ENCODE measurements around the gene SYVN1. TPM values are rescaled to one million over a fixed set of nuclear protein-coding genes. Genes with fewer than 3 reads are reported as not detected.

SYVN1 gene
- total RNA-seq, 1 experiment from 2014 or later = 45.9 TPM

GRCh38 chr11:65083834-65084597, 50.3 kb downstream of the SYVN1 start, which contains the start of the genes CDCA5 and ZFPL1:
TSS of gene CDCA5 (minus strand) at chr11:65084040. CDS start at chr11:65083978, 62 bp downstream.
TSS of gene ZFPL1 (plus strand) at chr11:65084222. CDS start at chr11:65084699, 477 bp downstream.
- Histone ChIP-seq H3K4me2 (ENCODE audit: low read length) (peak within 1 kb of the TSS; percentile 82), H3K36me3 (ENCODE audit: control insufficient read depth in 1 of 2, insufficient read depth in 2 of 2, low read length in 2 of 2) (peaks cover 8 to 41% of the 10 kb centered on the region in 2 experiments; a peak in 2 of 4 replicates), H3K27ac (ENCODE audit: low read depth, low read length) (peak within 1 kb of the TSS; percentile 82), H3K4me1 (ENCODE audit: control insufficient read depth in 1 of 2, insufficient read depth in 2 of 2, low read length in 2 of 2) (peaks cover 7 to 22% of the 10 kb centered on the region in 2 experiments; a peak in 3 of 4 replicates), H3K4me3 (replicated peaks in 1 of 2; ENCODE audit: low read depth in 1 of 2, low read length in 2 of 2) (peak within 1 kb of the TSS; percentile 86 to 98), H3K27me3 (ENCODE audit: insufficient read depth, low read length) (no peaks in the 10 kb centered on the region), H3K9me2 (ENCODE audit: insufficient read depth) (no peaks in the 10 kb centered on the region), H3K9me3 (ENCODE audit: control insufficient read depth in 1 of 2, insufficient read depth in 1 of 2, low read depth in 1 of 2, low read length in 2 of 2) (no peaks in the 10 kb centered on the region), H3K79me2 (ENCODE audit: insufficient read depth, low read length) (peaks cover 50% of the 10 kb centered on the region), H2AFZ (ENCODE audit: low read depth, low read length, poor library complexity, severe bottlenecking) (no peak within 1 kb of the TSS), H3K9ac (ENCODE audit: low read length) (peak within 1 kb of the TSS; percentile 98), H4K20me1 (ENCODE audit: insufficient read depth) (no peaks in the 10 kb centered on the region)
- POLR2A ChIA-PET = no interaction called here
- CTCF ChIA-PET = no interaction called here
- no TSS peak for BruUV-seq (replicated peaks)
- intact Hi-C loops (cut with micrococcal nuclease) = loop anchor here (1.0 to 5.0 kb wide), 3 partner anchors 12 to 57 kb away; partner anchors contain the start of genes SAC3D1, SNX15 and VPS51
- ATAC-seq = peak; percentile 85
- RAD21 ChIA-PET (ENCODE audit: low non-redundant PET in 1 of 2, low total read pairs in 2 of 2, uncharacterized antibody in 2 of 2, unreplicated experiment in 2 of 2) = no interaction called here
- DNase-seq (ENCODE audit: low read depth, low spot score) = peak; percentile 91
- TF ChIP-seq ATF3 (IDR thresholded peaks at IDR 0.05) (no peak), RAD21 (IDR thresholded peaks at IDR 0.05; ENCODE audit: low read depth) (no peak), EZH2 (IDR thresholded peaks at IDR 0.05) (no peak), EZH2phosphoT487 (IDR thresholded peaks at IDR 0.05; ENCODE audit: borderline replicate concordance) (no peak), ZFX (IDR thresholded peaks at IDR 0.05) (peak; percentile 55; the same call in 1 of the 2 replicates), CBX3 (IDR thresholded peaks at IDR 0.05; ENCODE audit: low read depth) (peak; percentile 68), SRF (IDR thresholded peaks at IDR 0.05; ENCODE audit: low read depth) (peak; percentile 96), POLR2A (IDR thresholded peaks at IDR 0.05; ENCODE audit: borderline replicate concordance, extremely low read depth, insufficient read depth, insufficient read length) (peak; percentile 49), YY1 (IDR thresholded peaks at IDR 0.05; ENCODE audit: extremely low read depth, insufficient replicate concordance, low read depth, low read length) (peak; percentile 26), ELF1 (IDR thresholded peaks at IDR 0.05; ENCODE audit: borderline replicate concordance, low read depth) (peak; percentile 99), POLR2AphosphoS5 (IDR thresholded peaks at IDR 0.05; ENCODE audit: low read depth, low read length) (peak; percentile 67), JUND (IDR thresholded peaks at IDR 0.05) (no peak), SP1 (IDR thresholded peaks at IDR 0.05; ENCODE audit: low read depth) (peak; percentile 96), EGR1 (IDR thresholded peaks at IDR 0.05; ENCODE audit: low read depth) (peak; percentile 81), SIN3A (IDR thresholded peaks at IDR 0.05; ENCODE audit: low read depth) (peak; percentile 96), CEBPB (IDR thresholded peaks at IDR 0.05; ENCODE audit: low read depth) (no peak), TCF7L2 (IDR thresholded peaks at IDR 0.05; ENCODE audit: borderline replicate concordance, extremely low read depth, insufficient read depth, insufficient read length) (peak; percentile 40), FOSL1 (IDR thresholded peaks at IDR 0.05; ENCODE audit: low read depth) (no peak), ZNF274 (IDR thresholded peaks at IDR 0.05; ENCODE audit: low read depth, low read length) (no peak)
- TF ChIP-seq, protein P1, sequence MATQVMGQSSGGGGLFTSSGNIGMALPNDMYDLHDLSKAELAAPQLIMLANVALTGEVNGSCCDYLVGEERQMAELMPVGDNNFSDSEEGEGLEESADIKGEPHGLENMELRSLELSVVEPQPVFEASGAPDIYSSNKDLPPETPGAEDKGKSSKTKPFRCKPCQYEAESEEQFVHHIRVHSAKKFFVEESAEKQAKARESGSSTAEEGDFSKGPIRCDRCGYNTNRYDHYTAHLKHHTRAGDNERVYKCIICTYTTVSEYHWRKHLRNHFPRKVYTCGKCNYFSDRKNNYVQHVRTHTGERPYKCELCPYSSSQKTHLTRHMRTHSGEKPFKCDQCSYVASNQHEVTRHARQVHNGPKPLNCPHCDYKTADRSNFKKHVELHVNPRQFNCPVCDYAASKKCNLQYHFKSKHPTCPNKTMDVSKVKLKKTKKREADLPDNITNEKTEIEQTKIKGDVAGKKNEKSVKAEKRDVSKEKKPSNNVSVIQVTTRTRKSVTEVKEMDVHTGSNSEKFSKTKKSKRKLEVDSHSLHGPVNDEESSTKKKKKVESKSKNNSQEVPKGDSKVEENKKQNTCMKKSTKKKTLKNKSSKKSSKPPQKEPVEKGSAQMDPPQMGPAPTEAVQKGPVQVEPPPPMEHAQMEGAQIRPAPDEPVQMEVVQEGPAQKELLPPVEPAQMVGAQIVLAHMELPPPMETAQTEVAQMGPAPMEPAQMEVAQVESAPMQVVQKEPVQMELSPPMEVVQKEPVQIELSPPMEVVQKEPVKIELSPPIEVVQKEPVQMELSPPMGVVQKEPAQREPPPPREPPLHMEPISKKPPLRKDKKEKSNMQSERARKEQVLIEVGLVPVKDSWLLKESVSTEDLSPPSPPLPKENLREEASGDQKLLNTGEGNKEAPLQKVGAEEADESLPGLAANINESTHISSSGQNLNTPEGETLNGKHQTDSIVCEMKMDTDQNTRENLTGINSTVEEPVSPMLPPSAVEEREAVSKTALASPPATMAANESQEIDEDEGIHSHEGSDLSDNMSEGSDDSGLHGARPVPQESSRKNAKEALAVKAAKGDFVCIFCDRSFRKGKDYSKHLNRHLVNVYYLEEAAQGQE (IDR thresholded peaks at IDR 0.05; ENCODE audit: low read depth) = no peak
- TF ChIP-seq, protein P2, sequence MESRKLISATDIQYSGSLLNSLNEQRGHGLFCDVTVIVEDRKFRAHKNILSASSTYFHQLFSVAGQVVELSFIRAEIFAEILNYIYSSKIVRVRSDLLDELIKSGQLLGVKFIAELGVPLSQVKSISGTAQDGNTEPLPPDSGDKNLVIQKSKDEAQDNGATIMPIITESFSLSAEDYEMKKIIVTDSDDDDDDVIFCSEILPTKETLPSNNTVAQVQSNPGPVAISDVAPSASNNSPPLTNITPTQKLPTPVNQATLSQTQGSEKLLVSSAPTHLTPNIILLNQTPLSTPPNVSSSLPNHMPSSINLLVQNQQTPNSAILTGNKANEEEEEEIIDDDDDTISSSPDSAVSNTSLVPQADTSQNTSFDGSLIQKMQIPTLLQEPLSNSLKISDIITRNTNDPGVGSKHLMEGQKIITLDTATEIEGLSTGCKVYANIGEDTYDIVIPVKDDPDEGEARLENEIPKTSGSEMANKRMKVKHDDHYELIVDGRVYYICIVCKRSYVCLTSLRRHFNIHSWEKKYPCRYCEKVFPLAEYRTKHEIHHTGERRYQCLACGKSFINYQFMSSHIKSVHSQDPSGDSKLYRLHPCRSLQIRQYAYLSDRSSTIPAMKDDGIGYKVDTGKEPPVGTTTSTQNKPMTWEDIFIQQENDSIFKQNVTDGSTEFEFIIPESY (IDR thresholded peaks at IDR 0.05; ENCODE audit: extremely low read depth, insufficient replicate concordance, low read length) = peak; percentile 13
- TF ChIP-seq, protein P3, sequence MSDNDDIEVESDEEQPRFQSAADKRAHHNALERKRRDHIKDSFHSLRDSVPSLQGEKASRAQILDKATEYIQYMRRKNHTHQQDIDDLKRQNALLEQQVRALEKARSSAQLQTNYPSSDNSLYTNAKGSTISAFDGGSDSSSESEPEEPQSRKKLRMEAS (IDR thresholded peaks at IDR 0.05) = peak; percentile 86
